ENCODE results near the gene RAD50.
"Not testable (repeated sequence)": the region's sequence is repeated elsewhere in the genome, so short reads cannot be mapped to it uniquely, and the experiment has no call there.

RAD50 gene

GRCh38 chr5:132556763-132557477 lies at the start of gene RAD50:
Gene RAD50, plus strand, starts transcription at chr5:132556977. Its CDS starts 348 bp downstream, at chr5:132557325.
- FAIRE-seq: peak; percentile 39

- no peak for FAIRE-seq
These were observed 46.7 kb upstream of the RAD50 start for GRCh38 chr5:132510076-132510475.

GRCh38 chr5:132513618-132514336 lies 43.0 kb upstream of the RAD50 start:
- not testable (repeated sequence) for FAIRE-seq

GRCh38 chr5:132522067-132522466 lies 34.7 kb upstream of the RAD50 start:
- FAIRE-seq: not testable (repeated sequence)

- not testable (repeated sequence) for FAIRE-seq
These were observed 31.9 kb upstream of the RAD50 start for GRCh38 chr5:132524877-132525276.

- FAIRE-seq: no peak
These were observed 31.5 kb upstream of the RAD50 start for GRCh38 chr5:132525299-132525724.

- FAIRE-seq: no peak
These were observed 30.3 kb upstream of the RAD50 start for GRCh38 chr5:132526290-132526973.

- FAIRE-seq: no peak
These were observed 29.7 kb upstream of the RAD50 start for GRCh38 chr5:132526974-132527564.

GRCh38 chr5:132528021-132528420 lies 28.8 kb upstream of the RAD50 start:
- FAIRE-seq: no peak

GRCh38 chr5:132528866-132529634 lies 27.7 kb upstream of the RAD50 start:
- no peak for FAIRE-seq

GRCh38 chr5:132530946-132531345 lies 25.8 kb upstream of the RAD50 start:
- FAIRE-seq: no peak

GRCh38 chr5:132539716-132540115 lies 17.1 kb upstream of the RAD50 start:
- no peak for FAIRE-seq

- FAIRE-seq: no peak
These were observed 16.6 kb upstream of the RAD50 start for GRCh38 chr5:132540149-132540548.

- FAIRE-seq: no peak
These were observed 16.0 kb upstream of the RAD50 start for GRCh38 chr5:132540764-132541163.

- FAIRE-seq: no peak
These were observed 13.1 kb upstream of the RAD50 start, which contains the start of gene IL5 for GRCh38 chr5:132543472-132544201. Gene IL5, minus strand, starts transcription at chr5:132543522. Its CDS starts 44 bp downstream, at chr5:132543478.

GRCh38 chr5:132546108-132546507 lies 10.7 kb upstream of the RAD50 start:
- FAIRE-seq: no peak

GRCh38 chr5:132547269-132547668 lies 9.5 kb upstream of the RAD50 start:
- FAIRE-seq: no peak

GRCh38 chr5:132548834-132549233 lies 7.9 kb upstream of the RAD50 start:
- not testable (repeated sequence) for FAIRE-seq

- no peak for FAIRE-seq
These were observed 7.2 kb upstream of the RAD50 start for GRCh38 chr5:132549576-132549975.

- FAIRE-seq: no peak
These were observed 519 bp upstream of the RAD50 start for GRCh38 chr5:132556153-132556762.

Data from G401.6 (cell line).